ENCODE results near the gene SPATA46. TPM values are rescaled to one million over a fixed set of nuclear protein-coding genes. Genes with fewer than 3 reads are reported as not detected.

The SPATA46 gene
- total RNA-seq, 2 experiments from 2014 or later, result not detected

- ChIA-PET POLR2A (no interaction called here), CTCF (interaction anchor here (0.8 kb wide), 1 partner anchor 333 kb away, joined by 4 read pairs; no protein-coding TSS in a partner anchor)
- H3K27me3 Mint-ChIP-seq (ENCODE audit: low read depth), result peaks cover 9% of the 10 kb centered on the region
- H3K9me3 Mint-ChIP-seq (ENCODE audit: insufficient read depth), result no peaks in the 10 kb centered on the region
- no peaks in the 10 kb centered on the region for H3K36me3 Mint-ChIP-seq (ENCODE audit: low read depth)
- H3K27ac Mint-ChIP-seq, result no peak overlapping the region
- H3K4me3 Mint-ChIP-seq, result no peak overlapping the region
- H3K4me1 Mint-ChIP-seq (ENCODE audit: low read depth), result peaks cover 1% of the 10 kb centered on the region
- DNase-seq (no peak), ATAC-seq (no peak)
Observed at GRCh38 chr1:162389021-162389818, 12.6 kb upstream of the SPATA46 start.

- CTCF ChIA-PET, result interaction anchor here (0.8 kb wide), 1 partner anchor 332 kb away, joined by 4 read pairs; no protein-coding TSS in a partner anchor
Observed at GRCh38 chr1:162388615-162389014, 12.0 kb upstream of the SPATA46 start.

GRCh38 chr1:162388083-162388594 is 11.5 kb upstream of the SPATA46 start:
- no peak overlapping the region for H3K27ac Mint-ChIP-seq
- ATAC-seq, result no peak
- H3K4me3 Mint-ChIP-seq, result no peak overlapping the region
- POLR2A ChIA-PET, result no interaction called here
- H3K27me3 Mint-ChIP-seq (ENCODE audit: low read depth), result peaks cover 9% of the 10 kb centered on the region
- H3K9me3 Mint-ChIP-seq (ENCODE audit: insufficient read depth), result no peaks in the 10 kb centered on the region
- CTCF ChIA-PET, result no interaction called here
- H3K36me3 Mint-ChIP-seq (ENCODE audit: low read depth), result no peaks in the 10 kb centered on the region
- no peak for DNase-seq
- H3K4me1 Mint-ChIP-seq (ENCODE audit: low read depth), result peaks cover 1% of the 10 kb centered on the region

More at GRCh38 chr1:162388615-162389014, 12.0 kb upstream of the SPATA46 start:
- peaks cover 9% of the 10 kb centered on the region for H3K27me3 Mint-ChIP-seq (ENCODE audit: low read depth)
- no peak overlapping the region for H3K27ac Mint-ChIP-seq
- peaks cover 1% of the 10 kb centered on the region for H3K4me1 Mint-ChIP-seq (ENCODE audit: low read depth)
- no peaks in the 10 kb centered on the region for H3K9me3 Mint-ChIP-seq (ENCODE audit: insufficient read depth)
- H3K36me3 Mint-ChIP-seq (ENCODE audit: low read depth), result no peaks in the 10 kb centered on the region
- POLR2A ChIA-PET, result no interaction called here
- H3K4me3 Mint-ChIP-seq, result no peak overlapping the region
- ATAC-seq, result no peak
- no peak for DNase-seq

- Mint-ChIP-seq H3K4me1 (ENCODE audit: low read depth) (peaks cover 1% of the 10 kb centered on the region), H3K27ac (no peak overlapping the region), H3K4me3 (no peak overlapping the region), H3K27me3 (ENCODE audit: low read depth) (peaks cover 9% of the 10 kb centered on the region), H3K9me3 (ENCODE audit: insufficient read depth) (no peaks in the 10 kb centered on the region), H3K36me3 (ENCODE audit: low read depth) (no peaks in the 10 kb centered on the region)
- CTCF ChIA-PET, result no interaction called here
- no peak for ATAC-seq
- no peak for DNase-seq
- POLR2A ChIA-PET, result no interaction called here
Observed at GRCh38 chr1:162387226-162388082, 10.8 kb upstream of the SPATA46 start.

- ATAC-seq, result no peak
- Mint-ChIP-seq H3K36me3 (ENCODE audit: low read depth) (no peaks in the 10 kb centered on the region), H3K27me3 (ENCODE audit: low read depth) (peaks cover 7% of the 10 kb centered on the region), H3K27ac (no peak overlapping the region), H3K9me3 (ENCODE audit: insufficient read depth) (no peaks in the 10 kb centered on the region), H3K4me3 (no peak overlapping the region), H3K4me1 (ENCODE audit: low read depth) (peaks cover 1% of the 10 kb centered on the region)
- ChIA-PET CTCF (no interaction called here), POLR2A (no interaction called here)
- no peak for DNase-seq
Observed at GRCh38 chr1:162386292-162387225, 9.9 kb upstream of the SPATA46 start.

GRCh38 chr1:162385702-162386101 is 9.0 kb upstream of the SPATA46 start:
- Mint-ChIP-seq H3K4me1 (ENCODE audit: low read depth) (peaks cover 1% of the 10 kb centered on the region), H3K27me3 (ENCODE audit: low read depth) (peaks cover 7% of the 10 kb centered on the region), H3K4me3 (no peak overlapping the region), H3K27ac (no peak overlapping the region), H3K9me3 (ENCODE audit: insufficient read depth) (no peaks in the 10 kb centered on the region), H3K36me3 (ENCODE audit: low read depth) (no peaks in the 10 kb centered on the region)
- ChIA-PET POLR2A (no interaction called here), CTCF (no interaction called here)
- ATAC-seq (no peak), DNase-seq (no peak)

- Mint-ChIP-seq H3K27ac (no peak overlapping the region), H3K9me3 (ENCODE audit: insufficient read depth) (no peaks in the 10 kb centered on the region), H3K4me3 (no peak overlapping the region), H3K27me3 (ENCODE audit: low read depth) (peaks cover 4% of the 10 kb centered on the region), H3K4me1 (ENCODE audit: low read depth) (peaks cover 1% of the 10 kb centered on the region), H3K36me3 (ENCODE audit: low read depth) (no peaks in the 10 kb centered on the region)
- POLR2A ChIA-PET, result no interaction called here
- ATAC-seq, result no peak
- DNase-seq, result no peak
- CTCF ChIA-PET, result no interaction called here
Observed at GRCh38 chr1:162385280-162385623, 8.6 kb upstream of the SPATA46 start.

- Mint-ChIP-seq H3K4me1 (ENCODE audit: low read depth) (peaks cover 1% of the 10 kb centered on the region), H3K4me3 (no peak overlapping the region), H3K36me3 (ENCODE audit: low read depth) (no peaks in the 10 kb centered on the region), H3K27ac (no peak overlapping the region), H3K27me3 (ENCODE audit: low read depth) (peaks cover 4% of the 10 kb centered on the region), H3K9me3 (ENCODE audit: insufficient read depth) (no peaks in the 10 kb centered on the region)
- ChIA-PET CTCF (no interaction called here), POLR2A (no interaction called here)
- DNase-seq (no peak), ATAC-seq (no peak)
Observed at GRCh38 chr1:162384601-162385279, 8.1 kb upstream of the SPATA46 start.

- H3K4me1 Mint-ChIP-seq (ENCODE audit: low read depth), result no peaks in the 10 kb centered on the region
- ChIA-PET CTCF (no interaction called here), POLR2A (no interaction called here)
Observed at GRCh38 chr1:162384116-162384515, 7.5 kb upstream of the SPATA46 start.

GRCh38 chr1:162383516-162383915 is 6.9 kb upstream of the SPATA46 start:
- Mint-ChIP-seq H3K4me1 (ENCODE audit: low read depth) (no peaks in the 10 kb centered on the region), H3K27ac (no peak overlapping the region), H3K27me3 (ENCODE audit: low read depth) (no peaks in the 10 kb centered on the region), H3K9me3 (ENCODE audit: insufficient read depth) (no peaks in the 10 kb centered on the region), H3K36me3 (ENCODE audit: low read depth) (no peaks in the 10 kb centered on the region), H3K4me3 (no peak overlapping the region)
- DNase-seq (no peak), ATAC-seq (no peak)
- ChIA-PET POLR2A (no interaction called here), CTCF (no interaction called here)

More at GRCh38 chr1:162384116-162384515, 7.5 kb upstream of the SPATA46 start:
- H3K4me3 Mint-ChIP-seq, result no peak overlapping the region
- H3K9me3 Mint-ChIP-seq (ENCODE audit: insufficient read depth), result no peaks in the 10 kb centered on the region
- no peaks in the 10 kb centered on the region for H3K36me3 Mint-ChIP-seq (ENCODE audit: low read depth)
- DNase-seq, result no peak
- ATAC-seq, result no peak
- no peak overlapping the region for H3K27ac Mint-ChIP-seq
- peaks cover 2% of the 10 kb centered on the region for H3K27me3 Mint-ChIP-seq (ENCODE audit: low read depth)

GRCh38 chr1:162383091-162383490 is 6.4 kb upstream of the SPATA46 start:
- no peaks in the 10 kb centered on the region for H3K36me3 Mint-ChIP-seq (ENCODE audit: low read depth)
- H3K27me3 Mint-ChIP-seq (ENCODE audit: low read depth), result no peaks in the 10 kb centered on the region
- ChIA-PET CTCF (no interaction called here), POLR2A (no interaction called here)
- H3K27ac Mint-ChIP-seq, result no peak overlapping the region
- no peak overlapping the region for H3K4me3 Mint-ChIP-seq
- DNase-seq (no peak), ATAC-seq (no peak)
- no peaks in the 10 kb centered on the region for H3K9me3 Mint-ChIP-seq (ENCODE audit: insufficient read depth)
- no peaks in the 10 kb centered on the region for H3K4me1 Mint-ChIP-seq (ENCODE audit: low read depth)
